NCI-H82 treated with DMSO at 0.1 percent for 48 hours (cell line): ENCODE measurements around the gene FUOM.
"Not testable (repeated sequence)": the region's sequence is repeated elsewhere in the genome, so short reads cannot be mapped to it uniquely, and the experiment has no call there.

ENCODE experiments used
- DNase-seq: peaks from one replicate; lab custom pipeline; 2025; ENCODE audit not compliant: unreplicated experiment; lab: John Stamatoyannopoulos, UW

FUOM gene

GRCh38 chr10:133370030-133370786 lies 12.4 kb upstream of the FUOM start:
- DNase-seq, result no peak

DNA sequence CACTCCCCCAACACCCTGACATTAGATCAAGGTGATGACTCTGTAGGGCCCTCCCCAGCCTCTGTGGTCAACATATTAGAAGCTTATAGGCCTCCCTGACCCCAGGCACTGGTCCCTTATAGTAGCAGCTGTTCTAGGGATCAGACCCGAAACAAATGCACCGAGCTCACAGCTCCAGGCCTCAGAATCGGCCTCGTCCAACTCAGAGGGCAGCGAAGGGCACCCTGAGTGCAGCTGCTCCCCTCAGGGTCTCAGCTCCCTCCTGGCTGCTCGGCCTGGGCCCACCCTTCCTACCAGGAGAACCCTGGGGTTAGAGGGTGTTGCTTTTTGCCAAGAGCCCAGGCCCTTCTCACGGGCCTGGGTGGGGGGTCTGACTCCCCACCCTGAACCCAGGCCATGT lies 10.3 kb upstream of the FUOM start:
- no peak for DNase-seq

DNA sequence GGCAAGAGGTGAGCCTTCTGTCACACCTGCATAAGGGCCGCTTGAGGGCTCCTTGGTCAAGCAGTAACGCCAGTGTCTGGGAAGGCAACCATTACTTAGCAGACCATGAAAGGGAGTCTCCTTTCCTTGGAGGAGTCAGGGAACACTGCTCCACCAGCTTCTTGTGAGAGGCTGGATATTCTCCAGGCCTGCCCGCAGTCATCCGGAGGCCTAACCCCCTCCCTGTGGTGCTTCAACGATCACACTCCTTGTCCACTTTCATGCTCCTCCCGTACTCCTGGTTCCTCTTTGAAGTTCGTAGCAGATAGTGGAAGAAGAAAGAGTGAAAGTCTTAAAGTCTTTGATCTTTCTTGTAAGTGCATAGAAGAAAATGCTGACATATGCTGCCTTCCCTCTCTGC lies 9.6 kb upstream of the FUOM start:
- not testable (repeated sequence) for DNase-seq

DNA sequence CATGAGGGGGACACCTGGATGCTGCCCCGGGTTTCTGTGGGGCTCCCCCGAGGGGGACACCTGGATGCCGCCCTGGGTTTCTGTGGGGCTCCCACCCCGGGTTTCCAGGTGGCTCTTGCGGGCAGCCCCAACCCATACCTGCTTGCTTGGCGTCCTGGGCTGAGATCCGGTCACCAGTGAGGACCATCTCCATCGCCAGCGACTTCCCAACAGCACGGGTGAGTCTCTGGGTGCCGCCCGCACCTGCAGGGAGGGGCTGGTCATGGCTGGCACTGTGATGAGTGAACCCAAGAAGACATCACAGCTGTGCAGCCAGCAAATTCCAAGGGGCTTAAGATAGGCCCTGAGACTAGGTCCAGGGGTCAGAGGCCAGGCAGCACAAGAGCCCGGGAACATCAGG lies 8.9 kb upstream of the FUOM start:
- DNase-seq, result no peak

DNA sequence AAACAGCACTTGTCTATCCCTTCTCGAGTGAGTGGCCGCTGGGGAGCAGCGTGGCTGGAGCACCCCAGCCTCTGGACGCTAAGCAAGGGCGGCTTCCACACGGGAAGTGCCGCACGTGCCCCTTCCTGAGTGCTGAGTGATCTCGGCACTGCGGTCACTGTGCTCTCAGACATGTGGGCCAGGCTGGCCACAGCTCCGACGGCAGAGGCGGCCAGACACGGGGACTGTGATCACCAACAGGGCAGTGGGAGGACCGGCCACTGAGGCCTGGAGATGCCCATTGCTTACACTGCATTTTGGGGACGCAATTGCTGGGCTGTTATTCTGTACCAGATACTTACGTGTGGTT lies 8.3 kb upstream of the FUOM start:
- no peak for DNase-seq

- no peak for DNase-seq
Measured at GRCh38 chr10:133365461-133366129, 7.8 kb upstream of the FUOM start.

- DNase-seq, result no peak
Measured at GRCh38 chr10:133364645-133365431, 7.0 kb upstream of the FUOM start.

DNA sequence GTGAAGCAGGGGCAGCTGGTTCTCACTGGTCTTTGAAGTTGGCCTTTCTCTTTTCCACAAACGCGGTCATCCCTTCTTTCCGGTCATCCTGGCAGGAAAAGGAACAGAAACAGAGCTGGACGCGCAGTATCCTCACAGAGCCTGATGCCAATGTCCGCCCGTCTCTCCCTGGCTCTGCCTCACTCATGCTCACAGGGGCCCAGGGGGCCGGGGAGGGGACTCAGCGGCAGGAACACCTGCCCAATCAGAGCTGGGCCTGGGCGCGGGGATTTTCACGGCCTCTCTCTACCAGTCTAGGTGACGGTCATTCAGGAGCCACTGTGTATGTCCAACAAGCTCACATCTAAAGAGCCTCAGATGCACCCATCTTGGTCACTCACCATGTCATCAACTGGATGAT lies 5.0 kb upstream of the FUOM start:
- DNase-seq, result no peak

DNA sequence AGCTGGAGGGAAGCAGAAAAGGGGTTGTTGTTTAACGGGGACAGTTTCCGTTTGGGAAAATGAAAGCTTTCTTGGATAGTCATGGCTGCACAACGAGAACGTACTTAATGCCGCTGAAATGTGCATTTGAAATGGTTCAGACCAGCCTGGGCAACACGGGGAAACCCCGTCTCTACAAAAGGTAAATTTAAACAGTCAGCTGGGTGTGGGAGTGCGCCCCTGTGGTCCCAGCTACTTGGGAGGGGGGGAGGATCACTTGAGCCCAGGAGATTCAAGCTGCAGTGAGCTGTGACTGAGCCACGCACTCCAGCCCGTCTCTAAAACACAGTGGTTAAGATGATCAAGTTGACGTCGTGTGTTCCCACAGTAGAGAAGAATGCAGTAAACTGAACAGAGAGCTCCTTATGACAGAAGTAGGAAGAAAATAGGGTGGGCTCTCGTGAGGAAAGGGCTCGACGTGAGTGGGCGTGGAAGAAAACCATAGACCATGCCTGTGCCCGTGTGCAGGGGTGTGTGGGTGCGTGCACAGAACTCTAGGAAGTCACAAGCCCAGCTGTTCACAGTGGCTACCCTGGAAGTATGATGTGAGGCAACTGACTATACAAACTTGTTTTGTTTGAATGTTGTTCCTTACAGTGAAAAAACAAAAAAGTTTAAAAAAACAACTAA lies 4.1 kb upstream of the FUOM start:
- DNase-seq, result no peak

DNA sequence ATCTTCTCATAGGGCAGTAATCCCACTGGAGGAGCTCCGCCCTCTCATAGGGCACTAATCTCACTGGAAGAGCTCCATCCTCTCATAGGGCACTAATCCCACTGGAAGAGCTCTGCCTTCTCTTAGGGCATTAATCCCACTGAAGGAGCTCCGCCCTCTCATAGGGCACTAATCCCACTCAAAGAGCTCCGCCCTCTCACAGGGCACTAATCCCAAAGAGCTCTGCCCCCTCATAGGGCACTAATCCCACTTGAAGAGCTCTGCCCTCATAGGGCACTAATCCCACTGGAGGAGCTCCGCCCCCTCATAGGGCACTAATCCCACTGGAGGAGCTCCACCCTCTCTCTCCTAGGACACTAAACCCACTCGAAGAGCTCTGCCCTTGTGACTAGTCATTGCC lies 3.4 kb upstream of the FUOM start:
- peak; percentile 24 for DNase-seq

DNA sequence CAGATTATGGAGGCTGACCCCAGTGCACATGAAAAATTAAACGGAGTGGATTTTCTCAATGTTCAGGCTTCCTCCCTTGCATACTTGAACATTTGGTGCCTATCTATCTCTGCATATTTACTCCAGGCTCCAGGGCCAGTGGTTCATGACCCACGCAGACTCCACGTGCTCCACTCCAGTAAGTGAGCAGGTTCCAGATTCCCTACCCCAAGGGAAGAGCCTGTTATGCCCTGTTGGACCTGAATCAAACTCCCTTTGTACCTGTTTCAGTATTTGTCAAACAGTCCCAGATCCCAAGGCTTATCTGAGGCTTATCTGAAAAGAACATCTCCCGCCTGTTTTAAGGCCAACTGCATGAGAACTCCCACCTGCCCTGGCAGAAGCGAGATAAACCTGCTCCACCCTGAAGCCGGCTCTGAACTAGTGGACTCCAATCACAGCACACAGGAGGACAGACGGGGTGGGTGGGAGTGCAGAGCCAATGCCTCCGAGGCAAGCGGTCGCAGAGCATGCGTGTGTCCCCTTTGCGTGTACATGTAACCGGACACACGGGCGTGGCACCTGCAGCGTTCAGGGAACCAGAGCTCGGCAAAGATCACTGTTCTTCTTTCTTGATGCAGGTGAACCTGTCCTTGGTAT lies 2.3 kb upstream of the FUOM start:
- no peak for DNase-seq

- no peak for DNase-seq
Measured at GRCh38 chr10:133359554-133359971, 1.7 kb upstream of the FUOM start.

- DNase-seq, result no peak
Measured at GRCh38 chr10:133358925-133359310, 1.1 kb upstream of the FUOM start.

DNA sequence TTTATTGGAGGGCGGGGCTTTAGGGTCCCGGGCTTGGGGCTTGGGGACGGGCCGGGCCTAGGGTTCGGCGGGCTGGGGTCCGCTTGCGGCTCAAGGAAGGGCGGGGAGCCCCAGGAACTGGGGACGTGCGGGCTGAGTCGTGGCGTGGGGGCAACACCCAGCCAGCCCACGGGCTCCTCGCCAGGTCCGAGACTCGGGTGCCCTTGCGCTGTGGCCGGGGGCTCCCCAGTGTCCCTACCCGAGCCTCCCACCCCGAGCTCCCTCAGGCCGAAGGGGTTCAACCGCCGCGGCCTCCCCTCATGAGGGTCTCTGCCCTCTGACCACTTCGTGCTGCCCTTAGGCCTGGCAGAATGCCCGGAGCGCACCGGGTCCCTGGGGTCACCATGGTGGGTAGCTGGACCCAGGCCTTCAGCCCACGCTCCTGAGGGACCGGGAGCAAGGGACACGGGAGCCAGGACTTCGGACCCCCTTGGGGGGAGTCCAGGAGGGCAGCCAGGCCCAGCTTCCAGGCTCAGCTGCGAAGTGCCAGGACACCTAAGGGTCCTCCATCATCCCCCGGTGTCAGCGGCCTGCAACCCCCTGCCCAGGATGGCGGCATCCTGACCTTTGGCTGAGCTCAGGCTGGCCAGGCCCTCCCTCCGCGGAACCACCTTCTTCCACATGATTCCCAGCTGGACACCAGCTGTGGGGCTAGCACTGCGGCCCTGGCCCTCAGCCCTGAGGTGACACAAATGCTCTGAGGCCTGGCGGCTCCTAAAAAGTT lies 524 bp upstream of the FUOM start:
- DNase-seq, result no peak

DNA sequence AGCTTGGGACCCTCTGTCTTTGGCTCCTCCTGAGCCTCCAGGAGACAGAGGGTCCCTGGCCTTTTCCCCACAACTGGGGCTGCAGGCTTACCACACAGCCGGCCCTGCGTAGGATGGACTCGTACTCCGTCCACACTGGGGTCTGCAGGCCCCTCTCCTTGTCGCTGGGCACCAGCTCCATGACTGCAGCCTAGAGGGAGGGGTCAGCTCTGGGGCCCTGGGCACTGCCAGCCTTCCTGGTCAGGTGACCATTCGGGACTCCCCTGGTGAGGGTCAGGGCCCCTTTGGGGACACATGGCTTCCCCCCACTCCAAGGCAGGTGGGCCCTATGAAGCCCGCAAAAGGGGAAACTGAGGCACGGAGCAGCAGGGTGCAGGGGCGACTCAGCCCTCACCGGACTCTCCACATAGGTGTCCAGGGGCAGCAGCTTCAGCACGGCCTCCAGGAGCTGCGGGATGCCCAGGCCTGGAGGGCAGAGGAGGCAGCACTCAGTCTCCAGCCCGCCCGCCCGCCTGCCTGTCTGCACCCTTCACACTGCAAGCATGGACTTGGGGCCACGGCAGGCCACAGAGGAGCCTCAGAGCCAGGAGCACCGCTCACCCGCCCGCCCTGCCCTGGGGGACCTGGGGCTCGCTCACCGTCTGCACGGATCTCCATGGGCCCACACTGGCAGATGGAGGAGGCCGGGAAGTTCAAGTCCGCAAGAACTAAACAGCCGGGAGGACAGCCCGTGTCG lies 1.1 kb downstream of the FUOM start:
- DNase-seq, result no peak

- DNase-seq, result no peak
Measured at GRCh38 chr10:133355991-133356390, 1.8 kb downstream of the FUOM start.

GRCh38 chr10:133355266-133355665 lies 2.6 kb downstream of the FUOM start:
- no peak for DNase-seq

DNA sequence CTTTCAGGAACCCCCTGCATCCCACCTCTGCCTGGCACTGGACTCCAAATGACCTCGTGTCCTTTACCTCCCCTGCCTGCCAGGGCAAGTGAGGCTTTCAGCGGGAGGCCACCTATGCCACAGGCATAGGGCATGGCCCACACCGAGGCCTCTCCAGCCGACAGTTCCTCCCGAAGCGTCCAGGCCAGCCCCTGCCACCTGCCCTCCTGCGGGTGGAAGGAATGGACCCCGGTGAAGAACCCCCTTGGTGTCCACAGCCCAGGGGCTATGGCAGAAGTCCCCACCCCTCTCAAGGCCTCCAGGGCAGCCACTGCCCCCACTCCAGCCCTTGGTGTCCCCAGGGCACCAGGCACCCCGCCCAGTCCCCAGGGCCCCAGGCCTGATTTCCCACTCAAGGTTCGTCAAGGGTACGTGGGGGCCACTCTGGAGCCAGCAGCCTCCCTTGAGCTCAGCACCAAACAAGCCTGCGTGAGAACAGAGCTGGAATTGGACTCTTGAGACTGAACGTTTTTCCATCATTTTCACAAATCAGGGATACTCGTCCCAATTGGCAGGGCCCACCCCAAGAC lies 3.1 kb downstream of the FUOM start:
- no peak for DNase-seq

GRCh38 chr10:133353988-133354605 lies 3.7 kb downstream of the FUOM start:
- no peak for DNase-seq
